GM21381 (cell line): ENCODE results near the gene C18orf63.
"Not testable (repeated sequence)": the region's sequence is repeated elsewhere in the genome, so short reads cannot be mapped to it uniquely, and the experiment has no call there.

Experiments used
- ATAC-seq: cut with Tn5 transposase; IDR thresholded peaks from one replicate; pipeline ENCODE4 v1.9.1; 2021; ENCODE audit warnings: mild to moderate bottlenecking, moderate library complexity; ENCODE audit not compliant: unreplicated experiment

Gene C18orf63

GRCh38 chr18:74326231-74326630, 10.6 kb downstream of the C18orf63 start:
- ATAC-seq: no peak

- not testable (repeated sequence) for ATAC-seq
These were observed 11.2 kb downstream of the C18orf63 start for GRCh38 chr18:74326791-74327190.

- ATAC-seq: no peak
These were observed 12.6 kb downstream of the C18orf63 start for GRCh38 chr18:74328206-74328605.

GRCh38 chr18:74329688-74330205, 14.1 kb downstream of the C18orf63 start:
- ATAC-seq: no peak

GRCh38 chr18:74331404-74331803, 15.8 kb downstream of the C18orf63 start:
- no peak for ATAC-seq

GRCh38 chr18:74333091-74333490, 17.5 kb downstream of the C18orf63 start:
- no peak for ATAC-seq

- ATAC-seq: no peak
These were observed 18.7 kb downstream of the C18orf63 start for GRCh38 chr18:74334242-74334893.

GRCh38 chr18:74336656-74337055, 21.0 kb downstream of the C18orf63 start:
- ATAC-seq: no peak

- ATAC-seq: no peak
These were observed 21.7 kb downstream of the C18orf63 start for GRCh38 chr18:74337155-74337911.

- no peak for ATAC-seq
These were observed 22.3 kb downstream of the C18orf63 start for GRCh38 chr18:74337912-74338309.

- ATAC-seq: no peak
These were observed 26.9 kb downstream of the C18orf63 start for GRCh38 chr18:74342416-74343043.

- no peak for ATAC-seq
These were observed 30.6 kb downstream of the C18orf63 start for GRCh38 chr18:74346206-74346605.

GRCh38 chr18:74348581-74348980, 32.9 kb downstream of the C18orf63 start:
- no peak for ATAC-seq

GRCh38 chr18:74351354-74351753, 35.7 kb downstream of the C18orf63 start:
- no peak for ATAC-seq

GRCh38 chr18:74353169-74353775, 37.6 kb downstream of the C18orf63 start:
- no peak for ATAC-seq

- ATAC-seq: no peak
These were observed 41.3 kb downstream of the C18orf63 start for GRCh38 chr18:74356959-74357358.

- no peak for ATAC-seq
These were observed 45.4 kb downstream of the C18orf63 start for GRCh38 chr18:74360852-74361655.

- ATAC-seq: no peak
These were observed 52.3 kb downstream of the C18orf63 start for GRCh38 chr18:74367905-74368304.

GRCh38 chr18:74368901-74369705, 53.5 kb downstream of the C18orf63 start:
- ATAC-seq: no peak

GRCh38 chr18:74370115-74370514, 54.5 kb downstream of the C18orf63 start:
- ATAC-seq: no peak
